KMS-11 (cell line): Measurements from ENCODE around the gene SDK1.

Experiments used
- H2AFZ ChIP-seq: fragments of 200-600 bp; sonication (generic); 2 replicates; pipeline ENCODE4 v1.6.1; 2016; ENCODE audit warnings: antibody characterized with exemption, mixed run types, low read depth
- H3K27ac ChIP-seq: fragments of 200-600 bp; sonication (generic); 2 replicates; pipeline ENCODE4 v1.6.1; 2016; ENCODE audit warnings: mild to moderate bottlenecking, mixed run types
- H3K27me3 ChIP-seq: fragments of 200-600 bp; sonication (generic); 2 replicates; pipeline ENCODE4 v1.6.1; 2017; ENCODE audit warnings: mild to moderate bottlenecking, low read depth, mixed run types, moderate library complexity; ENCODE audit not compliant: insufficient read depth
- H3K36me3 ChIP-seq: fragments of 200-600 bp; sonication (generic); 2 replicates; pipeline ENCODE4 v1.6.1; 2017; ENCODE audit warnings: mild to moderate bottlenecking, mixed run types; ENCODE audit not compliant: insufficient read depth
- H3K4me1 ChIP-seq: fragments of 200-600 bp; sonication (generic); 2 replicates; pipeline ENCODE4 v1.6.1; 2016; ENCODE audit warnings: mild to moderate bottlenecking, low read depth, mixed run types; ENCODE audit not compliant: poor library complexity, severe bottlenecking
- H3K4me2 ChIP-seq: fragments of 200-600 bp; sonication (generic); 2 replicates; pipeline ENCODE4 v1.7.0; 2016; ENCODE audit warnings: mild to moderate bottlenecking, mixed run types
- H3K4me3 ChIP-seq: fragments of 200-600 bp; sonication (generic); IDR thresholded peaks from 2 replicates; pipeline ENCODE4 v1.6.1; 2017; ENCODE audit warnings: low read depth, low read length, mixed read lengths; ENCODE audit not compliant: insufficient read depth
- H3K79me2 ChIP-seq: fragments of 200-600 bp; sonication (generic); 2 replicates; pipeline ENCODE4 v1.6.1; 2016; ENCODE audit warnings: low read depth, mixed run types; ENCODE audit not compliant: insufficient read depth
- H3K9ac ChIP-seq: fragments of 200-600 bp; sonication (generic); 2 replicates; pipeline ENCODE4 v1.6.1; 2016; ENCODE audit warnings: mild to moderate bottlenecking, mixed run types
- H4K20me1 ChIP-seq: fragments of 200-600 bp; sonication (generic); 2 replicates; pipeline ENCODE4 v1.6.1; 2016; ENCODE audit warnings: mild to moderate bottlenecking, mixed run types; ENCODE audit not compliant: insufficient read depth
- TF ChIP-seq, protein P1 (sequence below): fragments of 200-600 bp; sonication (generic); conservative IDR thresholded peaks from 2 replicates; pipeline ENCODE4 v1.6.1; 2017; ENCODE audit warnings: low read depth, mild to moderate bottlenecking, antibody characterized with exemption, low read length, moderate library complexity, mixed read lengths

SDK1 gene

DNA sequence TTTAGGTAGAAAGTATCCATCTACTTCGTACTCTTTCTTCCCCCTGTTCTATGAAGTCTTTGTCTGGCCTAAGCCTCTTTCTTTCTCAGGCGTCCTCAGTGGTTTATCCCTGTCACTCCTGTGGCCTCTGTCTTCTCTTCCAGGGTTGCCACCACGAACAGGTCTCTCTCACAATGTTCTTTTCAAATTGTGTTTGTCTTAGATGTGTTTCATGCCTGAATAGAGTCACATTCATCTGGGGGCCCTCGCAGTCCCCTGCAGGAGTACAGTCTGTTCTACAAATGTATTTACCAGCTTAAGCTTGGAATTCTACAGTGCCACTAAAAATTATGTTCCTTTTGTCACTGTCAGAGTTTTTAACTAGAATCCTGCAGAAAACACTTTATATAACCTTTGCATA, 700.7 kb downstream of the SDK1 start:
- H2AFZ ChIP-seq = no peak overlapping the region
- no peaks in the 10 kb centered on the region for H3K36me3 ChIP-seq
- no peaks in the 10 kb centered on the region for H3K79me2 ChIP-seq
- no peak overlapping the region for H3K4me2 ChIP-seq
- no peaks in the 10 kb centered on the region for H3K4me1 ChIP-seq
- no peaks in the 10 kb centered on the region for H3K27me3 ChIP-seq
- H3K9ac ChIP-seq = no peak overlapping the region
- no peak overlapping the region for H3K4me3 ChIP-seq
- H3K27ac ChIP-seq = no peak overlapping the region
- H4K20me1 ChIP-seq = no peaks in the 10 kb centered on the region
- TF ChIP-seq, protein P1, sequence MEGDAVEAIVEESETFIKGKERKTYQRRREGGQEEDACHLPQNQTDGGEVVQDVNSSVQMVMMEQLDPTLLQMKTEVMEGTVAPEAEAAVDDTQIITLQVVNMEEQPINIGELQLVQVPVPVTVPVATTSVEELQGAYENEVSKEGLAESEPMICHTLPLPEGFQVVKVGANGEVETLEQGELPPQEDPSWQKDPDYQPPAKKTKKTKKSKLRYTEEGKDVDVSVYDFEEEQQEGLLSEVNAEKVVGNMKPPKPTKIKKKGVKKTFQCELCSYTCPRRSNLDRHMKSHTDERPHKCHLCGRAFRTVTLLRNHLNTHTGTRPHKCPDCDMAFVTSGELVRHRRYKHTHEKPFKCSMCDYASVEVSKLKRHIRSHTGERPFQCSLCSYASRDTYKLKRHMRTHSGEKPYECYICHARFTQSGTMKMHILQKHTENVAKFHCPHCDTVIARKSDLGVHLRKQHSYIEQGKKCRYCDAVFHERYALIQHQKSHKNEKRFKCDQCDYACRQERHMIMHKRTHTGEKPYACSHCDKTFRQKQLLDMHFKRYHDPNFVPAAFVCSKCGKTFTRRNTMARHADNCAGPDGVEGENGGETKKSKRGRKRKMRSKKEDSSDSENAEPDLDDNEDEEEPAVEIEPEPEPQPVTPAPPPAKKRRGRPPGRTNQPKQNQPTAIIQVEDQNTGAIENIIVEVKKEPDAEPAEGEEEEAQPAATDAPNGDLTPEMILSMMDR = no peak

DNA sequence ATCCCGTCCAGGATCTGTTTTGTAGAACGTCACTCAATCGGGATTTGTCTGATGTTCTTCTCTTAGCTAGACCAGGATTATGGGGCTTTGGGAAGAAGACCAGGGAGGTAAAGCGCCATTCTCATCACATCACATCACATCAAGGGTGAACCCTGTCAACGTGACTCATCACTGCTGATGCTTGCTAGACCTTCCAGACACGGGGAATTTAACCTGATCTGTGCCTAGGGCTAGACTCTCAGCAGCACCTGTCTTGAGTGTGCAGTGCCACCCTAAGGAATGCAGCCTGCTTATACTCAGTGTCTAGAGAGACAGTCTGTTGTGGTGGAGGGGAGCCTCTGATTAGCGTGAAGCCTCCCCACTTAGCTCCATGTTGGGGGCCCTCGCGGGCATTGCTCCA, 702.5 kb downstream of the SDK1 start:
- H3K4me2 ChIP-seq = no peak overlapping the region
- no peak overlapping the region for H2AFZ ChIP-seq
- H3K36me3 ChIP-seq = no peaks in the 10 kb centered on the region
- H3K9ac ChIP-seq = no peak overlapping the region
- no peaks in the 10 kb centered on the region for H3K4me1 ChIP-seq
- no peak overlapping the region for H3K4me3 ChIP-seq
- H3K27me3 ChIP-seq = no peaks in the 10 kb centered on the region
- no peaks in the 10 kb centered on the region for H3K79me2 ChIP-seq
- H4K20me1 ChIP-seq = no peaks in the 10 kb centered on the region
- no peak overlapping the region for H3K27ac ChIP-seq
- TF ChIP-seq, protein P1 = no peak

DNA sequence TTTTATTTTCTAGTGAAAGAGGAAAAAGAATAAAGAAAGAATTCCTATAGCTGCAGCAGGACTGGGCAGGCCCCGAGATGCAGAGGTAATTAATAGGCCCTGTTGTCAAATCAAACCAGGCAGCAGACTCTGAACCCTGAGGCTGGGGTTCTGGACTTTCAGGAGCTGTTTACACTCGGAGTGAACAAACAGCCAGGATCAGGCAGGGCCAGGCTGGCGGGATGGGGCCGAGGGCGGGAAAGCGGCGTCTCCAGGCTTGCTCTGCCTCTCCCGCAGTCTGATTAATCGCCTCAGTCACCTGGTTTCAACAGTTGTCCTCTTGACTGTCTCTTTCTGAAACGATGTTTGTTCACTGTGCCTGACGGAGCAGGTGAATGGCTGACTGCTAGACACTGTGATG, 705.6 kb downstream of the SDK1 start:
- Histone ChIP-seq H3K4me3 (no peak overlapping the region), H3K9ac (no peak overlapping the region), H3K27ac (no peak overlapping the region), H3K4me2 (no peak overlapping the region), H3K36me3 (no peaks in the 10 kb centered on the region), H3K79me2 (no peaks in the 10 kb centered on the region), H3K4me1 (no peaks in the 10 kb centered on the region), H2AFZ (no peak overlapping the region), H3K27me3 (no peaks in the 10 kb centered on the region), H4K20me1 (no peaks in the 10 kb centered on the region)
- TF ChIP-seq, protein P1 = no peak

DNA sequence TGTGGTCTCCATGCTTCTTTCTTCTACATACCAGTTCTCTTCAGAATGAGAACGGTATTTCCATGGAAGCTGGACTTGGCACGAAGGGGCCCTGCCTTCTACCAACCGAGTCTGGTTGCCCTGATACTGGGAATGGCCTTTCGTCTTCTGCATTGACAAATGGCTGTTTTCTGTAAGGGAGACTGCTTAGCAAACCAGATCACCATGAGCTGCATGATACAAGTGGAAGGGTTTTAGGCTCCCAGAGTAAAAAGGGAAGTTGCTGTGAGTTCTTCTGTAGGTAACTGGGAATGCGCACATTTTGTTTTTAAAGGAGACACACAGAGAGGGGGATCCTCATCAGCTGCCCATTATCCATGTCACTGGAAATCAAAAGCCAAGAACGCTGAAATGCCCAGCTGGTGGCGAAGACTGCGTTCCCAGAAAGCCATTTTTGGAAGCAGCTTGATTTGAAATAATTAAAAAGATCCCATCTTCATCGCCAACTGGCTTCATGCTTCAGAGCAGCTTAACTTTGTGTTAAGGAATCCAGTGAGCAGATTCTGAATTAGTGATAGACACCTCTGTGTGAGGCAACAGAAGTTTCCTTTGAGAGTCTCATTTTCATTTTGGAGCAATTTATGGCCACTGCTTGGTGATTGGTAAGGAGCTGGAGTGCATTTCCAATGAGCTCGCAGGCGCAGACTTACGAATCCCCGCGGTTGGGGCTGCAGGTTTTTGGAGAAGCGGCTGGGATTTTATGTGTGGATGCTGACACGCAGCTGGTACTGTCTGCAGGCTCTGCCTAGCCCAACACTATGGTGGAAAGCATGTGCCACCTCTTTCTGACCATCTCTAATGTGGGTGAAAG, 708.4 kb downstream of the SDK1 start:
- TF ChIP-seq, protein P1 = no peak
- no peak overlapping the region for H3K9ac ChIP-seq
- H4K20me1 ChIP-seq = no peaks in the 10 kb centered on the region
- H3K4me3 ChIP-seq = no peak overlapping the region
- no peak overlapping the region for H3K4me2 ChIP-seq
- no peaks in the 10 kb centered on the region for H3K79me2 ChIP-seq
- H3K4me1 ChIP-seq = no peaks in the 10 kb centered on the region
- H3K36me3 ChIP-seq = no peaks in the 10 kb centered on the region
- H3K27me3 ChIP-seq = no peaks in the 10 kb centered on the region
- no peak overlapping the region for H2AFZ ChIP-seq
- H3K27ac ChIP-seq = no peak overlapping the region
